Smooth muscle cell (in vitro differentiated cells): ENCODE measurements around the gene ACOXL. TPM values are rescaled to one million over a fixed set of nuclear protein-coding genes. Genes with fewer than 3 reads are reported as not detected.

Experiments
- DNase-seq: peaks from one replicate; lab custom pipeline; 2025; ENCODE audit not compliant: unreplicated experiment; lab: John Stamatoyannopoulos, UW
- H2AFZ ChIP-seq: fragments of 200-600 bp; sonication (generic); 2 replicates; pipeline ENCODE4 v1.6.0; 2016; ENCODE audit warnings: antibody characterized with exemption, low read depth, mild to moderate bottlenecking
- H3F3A ChIP-seq: fragments of 200-600 bp; sonication (generic); 2 replicates; pipeline ENCODE4 v1.6.0; 2017; ENCODE audit warnings: antibody characterized with exemption, low read depth
- H3K27ac ChIP-seq: fragments of 200-600 bp; sonication (generic); 2 replicates; pipeline ENCODE4 v1.5.1; 2016; ENCODE audit warnings: low read depth, mild to moderate bottlenecking
- H3K27me3 ChIP-seq: fragments of 200-600 bp; sonication (generic); 2 replicates; pipeline ENCODE4 v1.6.1; 2016; ENCODE audit warnings: low read depth, mild to moderate bottlenecking
- H3K36me3 ChIP-seq: fragments of 200-600 bp; sonication (generic); 2 replicates; pipeline ENCODE4 v1.5.1; 2016; ENCODE audit warnings: low read depth
- H3K4me1 ChIP-seq: fragments of 200-600 bp; sonication (generic); 2 replicates; pipeline ENCODE4 v1.5.1; 2016; ENCODE audit warnings: low read depth
- H3K4me2 ChIP-seq: fragments of 200-600 bp; sonication (generic); 2 replicates; pipeline ENCODE4 v1.6.0; 2016; ENCODE audit warnings: mild to moderate bottlenecking
- H3K4me3 ChIP-seq: fragments of 200-600 bp; sonication (generic); 2 replicates; pipeline ENCODE4 v1.5.1; 2016; ENCODE audit warnings: mild to moderate bottlenecking
- H3K79me2 ChIP-seq: fragments of 200-600 bp; sonication (generic); 2 replicates; pipeline ENCODE4 v1.6.0; 2016; ENCODE audit warnings: low read depth, mild to moderate bottlenecking
- H3K9ac ChIP-seq: fragments of 200-600 bp; sonication (generic); 2 replicates; pipeline ENCODE4 v1.6.0; 2016; ENCODE audit warnings: low read depth
- H3K9me3 ChIP-seq: fragments of 200-600 bp; sonication (generic); replicated peaks from 2 replicates; pipeline ENCODE4 v1.5.1; 2016; ENCODE audit warnings: low read depth
- H4K20me1 ChIP-seq: fragments of 200-600 bp; sonication (generic); 2 replicates; pipeline ENCODE4 v1.6.0; 2016; ENCODE audit warnings: low read depth
- CTCF ChIP-seq: fragments of 200-600 bp; sonication (generic); IDR thresholded peaks from 2 replicates; pipeline ENCODE4 v1.5.1; 2017; ENCODE audit warnings: borderline replicate concordance, mild to moderate bottlenecking, antibody characterized with exemption; ENCODE audit not compliant: insufficient read depth, poor library complexity, severe bottlenecking
- WGBS: methylation state at CpG from one replicate; pipeline ENCODE4 v1.1.7; 2016; ENCODE audit warnings: low lambda C conversion rate; 5-methylcytosine and 5-hydroxymethylcytosine counted together
- polyA plus RNA-seq: library from polyadenylated mRNA; unstranded; fragments of >200 nt; fragmentation: Nextera tagmentation; extraction: Ambion mirVana; gene quantifications from 2 replicates; pipeline ENCODE4 v1.2.1, GENCODE V29; 2016
- total RNA-seq: library from RNA; depleted of rRNA; stranded (reverse); fragments of >200 nt; gene quantifications from 2 replicates; pipeline ENCODE4 v1.2.3, GENCODE V29; 2014

The ACOXL gene
- total and polyA plus RNA-seq, 2 experiments from 2014 or later = not detected

GRCh38 chr2:111091811-111092211 is 359.4 kb downstream of the ACOXL start:
- no peaks in the 10 kb centered on the region for H3F3A ChIP-seq
- no peak for DNase-seq
- H3K9me3 ChIP-seq = no peaks in the 10 kb centered on the region
- H3K36me3 ChIP-seq = no peaks in the 10 kb centered on the region
- no peak overlapping the region for H3K9ac ChIP-seq
- no peak overlapping the region for H3K4me3 ChIP-seq
- H2AFZ ChIP-seq = no peak overlapping the region
- peaks cover 21% of the 10 kb centered on the region for H3K27me3 ChIP-seq
- H4K20me1 ChIP-seq = no peaks in the 10 kb centered on the region
- no peak overlapping the region for H3K27ac ChIP-seq
- 90% methylated on average over 3 of the region's 3 CpGs for WGBS
- no peak overlapping the region for H3K4me2 ChIP-seq
- H3K4me1 ChIP-seq = no peaks in the 10 kb centered on the region
- no peaks in the 10 kb centered on the region for H3K79me2 ChIP-seq
- no peak for TF ChIP-seq CTCF

- DNase-seq = no peak
- H2AFZ ChIP-seq = no peak overlapping the region
- H3K9ac ChIP-seq = no peak overlapping the region
- H3K9me3 ChIP-seq = no peaks in the 10 kb centered on the region
- H4K20me1 ChIP-seq = no peaks in the 10 kb centered on the region
- TF ChIP-seq CTCF = no peak
- H3F3A ChIP-seq = no peaks in the 10 kb centered on the region
- no peaks in the 10 kb centered on the region for H3K4me1 ChIP-seq
- no peak overlapping the region for H3K4me2 ChIP-seq
- H3K4me3 ChIP-seq = no peak overlapping the region
- no peaks in the 10 kb centered on the region for H3K36me3 ChIP-seq
- 97% methylated on average over 2 of the region's 2 CpGs for WGBS
- H3K79me2 ChIP-seq = no peaks in the 10 kb centered on the region
- no peak overlapping the region for H3K27ac ChIP-seq
- H3K27me3 ChIP-seq = peaks cover 11% of the 10 kb centered on the region
Measured at GRCh38 chr2:111094691-111095090, 362.3 kb downstream of the ACOXL start.

- Histone ChIP-seq H2AFZ (no peak overlapping the region), H3K9me3 (no peaks in the 10 kb centered on the region), H3K27me3 (peaks cover 8% of the 10 kb centered on the region), H3K36me3 (no peaks in the 10 kb centered on the region), H3K79me2 (no peaks in the 10 kb centered on the region), H3K4me3 (no peak overlapping the region), H3K9ac (no peak overlapping the region), H3K4me1 (no peaks in the 10 kb centered on the region), H3K4me2 (no peak overlapping the region), H3K27ac (no peak overlapping the region), H4K20me1 (no peaks in the 10 kb centered on the region), H3F3A (no peaks in the 10 kb centered on the region)
- TF ChIP-seq CTCF = no peak
- no peak for DNase-seq
- WGBS = 89% methylated on average over 8 of the region's 8 CpGs
Measured at GRCh38 chr2:111095434-111095833, 363.1 kb downstream of the ACOXL start.

- H2AFZ ChIP-seq = no peak overlapping the region
- H3K27me3 ChIP-seq = no peaks in the 10 kb centered on the region
- H3K36me3 ChIP-seq = no peaks in the 10 kb centered on the region
- no peak for DNase-seq
- H3K4me1 ChIP-seq = no peaks in the 10 kb centered on the region
- H3F3A ChIP-seq = no peaks in the 10 kb centered on the region
- no peaks in the 10 kb centered on the region for H3K79me2 ChIP-seq
- H3K4me2 ChIP-seq = no peak overlapping the region
- no peak overlapping the region for H3K27ac ChIP-seq
- no peak for TF ChIP-seq CTCF
- H3K9ac ChIP-seq = no peak overlapping the region
- no peaks in the 10 kb centered on the region for H3K9me3 ChIP-seq
- 84% methylated on average over 3 of the region's 3 CpGs for WGBS
- no peaks in the 10 kb centered on the region for H4K20me1 ChIP-seq
- H3K4me3 ChIP-seq = no peak overlapping the region
Measured at GRCh38 chr2:111099402-111099801, 367.0 kb downstream of the ACOXL start.
